ENCODE data around the gene HECTD3. TPM values are rescaled to one million over a fixed set of nuclear protein-coding genes. Genes with fewer than 3 reads are reported as not detected.

Gene HECTD3
- polyA plus RNA-seq, 1 donor from 2014 or later: 9.7 TPM

DNA sequence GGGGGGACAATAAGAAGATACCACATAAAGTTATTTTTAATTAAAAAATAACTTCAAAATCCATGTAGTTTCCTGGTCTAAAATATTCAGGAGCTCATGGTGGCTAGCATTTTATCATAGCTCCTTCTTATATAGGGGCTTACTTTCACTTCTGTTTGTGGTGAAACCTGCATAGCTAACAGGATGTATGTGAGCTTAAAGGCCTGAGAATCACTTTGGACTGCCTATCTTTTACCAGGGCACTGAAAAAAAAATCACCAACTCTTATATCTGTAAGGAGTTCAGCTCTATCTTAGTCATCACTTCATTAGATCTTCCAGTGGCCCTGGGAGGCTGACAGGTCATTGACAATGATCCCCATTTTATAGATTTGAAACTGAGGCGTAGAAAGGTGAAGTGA lies 22.2 kb upstream of the HECTD3 start:
- no peaks in the 10 kb centered on the region for H3K27me3 ChIP-seq (ENCODE audit: insufficient read depth, low read depth, low read length)
- peaks cover 8% of the 10 kb centered on the region for H3K36me3 ChIP-seq (ENCODE audit: insufficient read depth, low read length)
- no peak for TF ChIP-seq REST (IDR thresholded peaks at IDR 0.05; ENCODE audit: borderline replicate concordance)
- no peak for TF ChIP-seq RAD21 (conservative IDR thresholded peaks at IDR 0.05)
- no peak for TF ChIP-seq POLR2AphosphoS5 (IDR thresholded peaks at IDR 0.05)
- TF ChIP-seq TAF1 (IDR thresholded peaks at IDR 0.05; ENCODE audit: low read depth): no peak
- TF ChIP-seq EP300 (conservative IDR thresholded peaks at IDR 0.05; ENCODE audit: poor library complexity, severe bottlenecking): no peak
- no peak for TF ChIP-seq CTCF (IDR thresholded peaks at IDR 0.05; ENCODE audit: poor library complexity, severe bottlenecking)
- no peak for TF ChIP-seq SMC3 (conservative IDR thresholded peaks at IDR 0.05; ENCODE audit: poor library complexity)
- no peak for TF ChIP-seq EZH2 (IDR thresholded peaks at IDR 0.05; ENCODE audit: borderline replicate concordance, insufficient read depth, low read length, poor library complexity, severe bottlenecking)
- no peak for TF ChIP-seq MXI1 (conservative IDR thresholded peaks at IDR 0.05; ENCODE audit: poor library complexity, severe bottlenecking)
- no peak overlapping the region for H3K27ac ChIP-seq (ENCODE audit: low read length)
- H3K9me3 ChIP-seq (ENCODE audit: low read length): no peaks in the 10 kb centered on the region
- no peak overlapping the region for H3K4me2 ChIP-seq (ENCODE audit: low read length)
- no peaks in the 10 kb centered on the region for H3K9me2 ChIP-seq (ENCODE audit: insufficient read depth, low read length)
- H3K79me2 ChIP-seq (replicated peaks; ENCODE audit: insufficient read depth, low read length): no peaks in the 10 kb centered on the region
- H3F3A ChIP-seq (ENCODE audit: insufficient read depth, low read length, poor library complexity, severe bottlenecking): no peaks in the 10 kb centered on the region
- no peak overlapping the region for H3K9ac ChIP-seq (ENCODE audit: low read length)
- no peaks in the 10 kb centered on the region for H4K20me1 ChIP-seq (ENCODE audit: insufficient read depth)
- no peak overlapping the region for H3K4me3 ChIP-seq (ENCODE audit: low read length)
- H2AFZ ChIP-seq (ENCODE audit: low read depth, low read length): no peak overlapping the region

GRCh38 chr1:45032837-45033236 lies 21.7 kb upstream of the HECTD3 start:
- Histone ChIP-seq H2AFZ (ENCODE audit: low read depth, low read length) (no peak overlapping the region), H3F3A (ENCODE audit: insufficient read depth, low read length, poor library complexity, severe bottlenecking) (no peaks in the 10 kb centered on the region), H3K79me2 (replicated peaks; ENCODE audit: insufficient read depth, low read length) (no peaks in the 10 kb centered on the region), H4K20me1 (ENCODE audit: insufficient read depth) (no peaks in the 10 kb centered on the region), H3K36me3 (ENCODE audit: insufficient read depth, low read length) (peaks cover 8% of the 10 kb centered on the region), H3K27ac (ENCODE audit: low read length) (no peak overlapping the region), H3K4me3 (ENCODE audit: low read length) (no peak overlapping the region), H3K9ac (ENCODE audit: low read length) (no peak overlapping the region), H3K4me2 (ENCODE audit: low read length) (no peak overlapping the region), H3K9me2 (ENCODE audit: insufficient read depth, low read length) (no peaks in the 10 kb centered on the region), H3K9me3 (ENCODE audit: low read length) (no peaks in the 10 kb centered on the region), H3K27me3 (ENCODE audit: insufficient read depth, low read depth, low read length) (no peaks in the 10 kb centered on the region)
- TF ChIP-seq REST (IDR thresholded peaks at IDR 0.05; ENCODE audit: borderline replicate concordance) (no peak), EP300 (conservative IDR thresholded peaks at IDR 0.05; ENCODE audit: poor library complexity, severe bottlenecking) (no peak)
